K562 (cell line): ENCODE results near the gene SLC35G6. TPM values are rescaled to one million over a fixed set of nuclear protein-coding genes. Genes with fewer than 3 reads are reported as not detected.

Experiments used
- BCOR ChIP-seq: fragments of 450-650 bp; IDR thresholded peaks from 2 replicates; pipeline ENCODE4 v1.6.1; 2016
- CBX1 ChIP-seq: sonication (generic); IDR thresholded peaks from 2 replicates; pipeline ENCODE4 v1.6.1; 2016; ENCODE audit warnings: antibody characterized with exemption, low read depth, mild to moderate bottlenecking
- DMBX1 ChIP-seq: fragments of 250-450 bp; sonication (Bioruptor Pico); IDR thresholded peaks from 2 replicates; pipeline ENCODE4 v1.8.0; 2022; ENCODE audit warnings: inconsistent platforms, mild to moderate bottlenecking, moderate library complexity, borderline replicate concordance
- FOXP1 ChIP-seq: sonication (generic); formaldehyde crosslinking; IDR thresholded peaks from 2 replicates; pipeline ENCODE4 v1.8.0; 2022; ENCODE audit warnings: mild to moderate bottlenecking, missing genetic modification reagents
- MAFF ChIP-seq: IDR thresholded peaks from 2 replicates; pipeline ENCODE4 v1.6.1; 2012; ENCODE audit warnings: low read length, improper control_type of control experiment
- NCOA2 ChIP-seq, 2 experiments: fragments of 450-650 bp; IDR thresholded peaks; 2 replicates each; pipeline ENCODE4 v1.6.1; 2018; ENCODE audit warnings: mild to moderate bottlenecking in 2 of 2, moderate library complexity in 1 of 2; ENCODE audit not compliant: partially characterized antibody in 2 of 2
- NCOR1 ChIP-seq: fragments of 450-650 bp; IDR thresholded peaks from 2 replicates; pipeline ENCODE4 v1.6.1; 2016; ENCODE audit warnings: mild to moderate bottlenecking, moderate library complexity
- NFIC ChIP-seq: fragments of 450-650 bp; IDR thresholded peaks from 2 replicates; pipeline ENCODE4 v1.6.1; 2017; ENCODE audit warnings: mild to moderate bottlenecking, inconsistent platforms
- NRF1 ChIP-seq, 2 experiments: fragments of 450-650 bp; IDR thresholded peaks in 1 of 2; conservative IDR thresholded peaks in 1 of 2; 2 replicates each; pipeline ENCODE4 v1.6.1; 2014; ENCODE audit warnings: mild to moderate bottlenecking in 2 of 2
- RBM25 ChIP-seq: fragments of 200-400 bp; formaldehyde crosslinking; IDR thresholded peaks from 2 replicates; pipeline ENCODE4 v1.6.1; 2018; ENCODE audit warnings: low read length, low read depth, moderate library complexity; ENCODE audit not compliant: severe bottlenecking
- SP1 ChIP-seq: sonication (generic); formaldehyde crosslinking; IDR thresholded peaks from 2 replicates; pipeline ENCODE4 v1.8.1; 2022; ENCODE audit warnings: mild to moderate bottlenecking, missing genetic modification reagents
- SRSF9 ChIP-seq: fragments of 200-400 bp; formaldehyde crosslinking; IDR thresholded peaks from 2 replicates; pipeline ENCODE4 v1.6.1; 2017; ENCODE audit warnings: low read depth, low read length, borderline replicate concordance
- SUPT5H ChIP-seq: fragments of 450-650 bp; IDR thresholded peaks from 2 replicates; pipeline ENCODE4 v1.6.1; 2016
- USF1 ChIP-seq: sonication (generic); formaldehyde crosslinking; IDR thresholded peaks from 2 replicates; pipeline ENCODE4 v1.9.0; 2022; ENCODE audit warnings: mild to moderate bottlenecking, missing genetic modification reagents
- YY1 ChIP-seq, 3 experiments: IDR thresholded peaks; 2 replicates each; pipeline ENCODE4 v1.6.1; 2011; ENCODE audit warnings: low read length in 2 of 3, mild to moderate bottlenecking in 2 of 3, moderate library complexity in 2 of 3, borderline replicate concordance in 1 of 3, control low read depth in 1 of 3, low read depth in 1 of 3; ENCODE audit not compliant: insufficient read depth in 3 of 3, insufficient replicate concordance in 2 of 3, control insufficient read depth in 1 of 3, insufficient read length in 1 of 3; ENCODE audit errors: extremely low read depth in 1 of 3
- ZFP36 ChIP-seq: fragments of 150-350 bp; IDR thresholded peaks from 2 replicates; pipeline ENCODE4 v1.6.1; 2018; ENCODE audit warnings: low read length, low read depth; ENCODE audit not compliant: partially characterized antibody
- ZNF282 ChIP-seq: sonication (generic); formaldehyde crosslinking; IDR thresholded peaks from 2 replicates; pipeline ENCODE4 v1.8.1; 2023; ENCODE audit warnings: missing genetic modification reagents
- ZNF445 ChIP-seq: fragments of 250-450 bp; sonication (Bioruptor Pico); IDR thresholded peaks from 2 replicates; pipeline ENCODE4 v1.4.0; 2020; ENCODE audit warnings: low read depth, mild to moderate bottlenecking, moderate library complexity
- polyA plus RNA-seq, 8 experiments: library from polyadenylated mRNA; depleted of rRNA in 4 of 8; stranded (reverse) in 5 of 8; unstranded in 3 of 8; fragments of >200 nt; fragmentation: Nextera tagmentation in 2 of 8; fragmentation: Illumina TruSeq in 1 of 8; extraction: Ambion mirVana in 2 of 8; extraction: Trizol in 1 of 8; gene quantifications; 2 replicates each; pipeline versions ENCODE4 v1.2.1 to v1.2.3, GENCODE V29; 2011 to 2014; ENCODE audit warnings: inconsistent platforms in 1 of 8, missing spikeins in 1 of 8
- total RNA-seq, 7 experiments: library from RNA; depleted of rRNA in 6 of 7; stranded (reverse); fragments of >200 nt in 6 of 7; fragmentation: Illumina TruSeq in 2 of 7; extraction: Trizol in 2 of 7; gene quantifications; 2 replicates each; pipeline versions ENCODE4 v1.2.1 to v1.2.3, GENCODE V29; 2011 to 2021; ENCODE audit warnings: low replicate concordance in 1 of 7

SLC35G6 gene
- total and polyA plus RNA-seq, 9 of the 15 experiments (the other 6 are each of a cell fraction or from before 2014, with no cell fraction given) = not detected

GRCh38 chr17:7475764-7476422, 5.4 kb upstream of the SLC35G6 start (continued):
- no peak for TF ChIP-seq ZNF445 (CRISPR knock-in tag)
- peak; percentile 63 for TF ChIP-seq USF1
- TF ChIP-seq FOXP1 (CRISPR knock-in tag) = no peak
- no peak for TF ChIP-seq NRF1 (conservative IDR thresholded peaks at IDR 0.05 in 1 of 2, IDR thresholded peaks at IDR 0.05 in 1 of 2)
- TF ChIP-seq YY1 (IDR thresholded peaks at IDR 0.05; ENCODE audit: borderline replicate concordance in 1 of 3, control insufficient read depth in 1 of 3, extremely low read depth in 1 of 3, insufficient read depth in 3 of 3, insufficient read length in 1 of 3, insufficient replicate concordance in 2 of 3, low read depth in 1 of 3, low read length in 2 of 3) = peak in 1 of 3 experiments; percentile 60
- TF ChIP-seq NCOA2 (IDR thresholded peaks at IDR 0.05; ENCODE audit: partially characterized antibody in 2 of 2) = no peak
- TF ChIP-seq NCOR1 = peak; percentile 58
- TF ChIP-seq BCOR = peak; percentile 65
- TF ChIP-seq MAFF = no peak
- TF ChIP-seq CBX1 = no peak
- 0 out of 2 replicates have a peak, but pooled peaks have one; percentile 27 for TF ChIP-seq NFIC
- no peak for TF ChIP-seq ZFP36
- no peak for TF ChIP-seq SRSF9
- TF ChIP-seq SP1 (CRISPR knock-in tag) = 0 out of 2 replicates have a peak, but pooled peaks have one; percentile 37
- TF ChIP-seq SUPT5H = no peak
- TF ChIP-seq DMBX1 = no peak
- peak; percentile 40 for TF ChIP-seq RBM25
- TF ChIP-seq ZNF282 (CRISPR knock-in tag) = no peak
